HEK293 (cell line): ENCODE results near the gene LRP1B.

Experiments
- ZNF211 ChIP-seq: fragments of 450-650 bp; formaldehyde crosslinking; IDR thresholded peaks from 2 replicates; pipeline ENCODE4 v1.5.1; 2016; ENCODE audit warnings: low read depth, missing biosample characterization, missing genetic modification characterization
- ZNF302 ChIP-seq: fragments of 450-650 bp; formaldehyde crosslinking; IDR thresholded peaks from 2 replicates; pipeline ENCODE4 v1.5.1; 2016; ENCODE audit warnings: missing biosample characterization, missing genetic modification characterization, low read depth

- TF ChIP-seq ZNF302 (no peak), ZNF211 (no peak)
These were observed 631.7 kb downstream of the LRP1B start for GRCh38 chr2:141499123-141499522.
